DMS79 (cell line): ENCODE data around the gene PPFIBP2.
"Not testable (repeated sequence)": the region's sequence is repeated elsewhere in the genome, so short reads cannot be mapped to it uniquely, and the experiment has no call there.

Experiments used
- DNase-seq: peaks from one replicate; lab custom pipeline; 2025; lab: John Stamatoyannopoulos, UW

The PPFIBP2 gene

DNA sequence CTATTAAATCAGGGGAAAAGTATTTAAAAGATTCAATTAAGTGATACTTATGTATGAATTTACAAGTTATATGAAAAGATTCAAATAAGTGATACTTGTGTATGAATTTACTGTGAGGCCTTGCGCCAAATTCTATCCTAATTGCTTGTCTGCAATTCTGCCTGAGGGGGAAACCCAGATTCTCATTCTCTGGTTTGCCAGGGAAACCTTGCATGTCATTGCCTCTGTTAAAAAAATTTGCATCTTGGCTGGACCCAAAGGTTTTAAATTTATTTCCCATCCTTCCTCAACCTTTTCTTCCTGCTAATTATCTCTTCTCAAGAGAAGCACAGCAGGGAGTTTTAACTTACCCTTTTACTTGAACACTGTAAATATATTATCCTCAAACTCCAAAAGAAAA, 14.7 kb upstream of the PPFIBP2 start:
- DNase-seq = peak; percentile 29

DNA sequence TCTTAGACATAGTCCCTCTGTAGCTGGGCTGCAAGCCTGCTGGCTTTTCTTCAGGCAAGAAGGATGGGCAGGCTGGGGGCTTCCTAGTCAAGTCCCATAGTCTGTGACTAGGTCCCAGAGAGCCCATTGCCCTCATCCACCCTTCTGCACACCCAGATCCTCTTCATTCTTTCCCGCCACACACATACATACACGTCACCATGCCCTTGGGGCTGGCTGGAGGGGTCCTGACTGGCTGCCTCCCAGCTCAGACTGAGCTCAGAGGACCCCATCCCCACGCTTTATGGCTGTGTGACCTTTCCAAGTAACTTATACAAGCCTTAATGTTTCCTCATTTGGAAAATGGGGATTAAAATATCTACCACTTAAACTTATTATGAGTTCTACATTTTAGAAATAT, 13.5 kb upstream of the PPFIBP2 start:
- no peak for DNase-seq

DNA sequence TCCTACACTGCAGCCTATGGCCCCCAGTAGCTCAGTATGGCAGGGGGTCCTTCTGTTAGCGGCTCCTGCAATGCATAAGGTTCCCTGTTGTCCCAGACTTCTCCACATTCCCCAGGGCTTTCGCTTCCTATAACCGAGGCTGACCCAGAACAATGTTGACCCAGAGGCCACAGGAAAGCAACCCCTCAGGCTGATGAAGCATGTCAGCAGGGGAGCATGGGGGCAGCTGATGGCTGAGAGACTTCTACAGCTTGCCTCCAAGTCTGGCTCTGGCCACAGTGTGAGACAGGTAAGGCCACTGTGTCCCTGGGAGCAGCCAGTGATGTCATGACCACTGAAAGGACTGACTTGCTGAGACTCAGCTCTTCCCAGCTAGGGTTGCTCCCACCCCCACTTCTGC, 12.5 kb upstream of the PPFIBP2 start:
- DNase-seq = no peak

DNA sequence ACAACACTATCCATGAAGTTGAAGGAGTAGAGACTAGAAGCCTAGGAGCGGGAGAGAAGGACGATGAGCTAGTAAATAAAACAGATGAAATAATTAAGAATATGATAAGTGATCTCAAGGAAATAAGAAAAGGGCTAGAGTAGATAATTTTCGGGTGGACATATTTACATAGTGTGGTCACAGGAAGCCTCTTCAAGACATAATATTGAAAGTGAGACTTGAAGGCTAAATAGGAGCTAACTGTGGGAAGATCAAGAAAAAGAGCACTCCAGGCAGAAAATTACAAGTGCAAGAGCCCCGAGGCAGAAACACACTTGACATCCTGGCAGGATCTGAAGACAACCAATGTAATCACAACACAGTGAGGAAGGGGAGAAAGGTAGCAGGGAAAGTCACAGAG, 11.9 kb upstream of the PPFIBP2 start:
- DNase-seq = peak; percentile 28

DNA sequence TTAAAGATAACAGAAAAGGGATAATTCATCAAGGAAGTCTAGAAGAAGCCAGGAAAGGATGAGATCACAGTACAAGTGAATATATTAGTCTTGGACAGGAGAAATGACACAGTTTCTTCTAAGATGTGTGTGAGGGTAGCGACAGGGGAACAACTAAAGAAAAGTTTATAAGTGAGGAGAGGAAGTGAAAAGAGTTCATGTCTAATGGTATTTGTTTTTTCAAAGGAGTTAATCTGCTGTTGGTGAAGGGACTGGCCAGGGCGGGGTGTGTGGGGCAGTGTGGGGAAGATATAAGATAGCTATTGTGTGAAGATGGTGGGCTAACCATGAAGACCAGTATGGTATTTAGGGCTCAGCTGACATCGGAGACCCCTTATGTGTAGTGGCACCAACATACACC, 7.6 kb upstream of the PPFIBP2 start:
- no peak for DNase-seq

DNA sequence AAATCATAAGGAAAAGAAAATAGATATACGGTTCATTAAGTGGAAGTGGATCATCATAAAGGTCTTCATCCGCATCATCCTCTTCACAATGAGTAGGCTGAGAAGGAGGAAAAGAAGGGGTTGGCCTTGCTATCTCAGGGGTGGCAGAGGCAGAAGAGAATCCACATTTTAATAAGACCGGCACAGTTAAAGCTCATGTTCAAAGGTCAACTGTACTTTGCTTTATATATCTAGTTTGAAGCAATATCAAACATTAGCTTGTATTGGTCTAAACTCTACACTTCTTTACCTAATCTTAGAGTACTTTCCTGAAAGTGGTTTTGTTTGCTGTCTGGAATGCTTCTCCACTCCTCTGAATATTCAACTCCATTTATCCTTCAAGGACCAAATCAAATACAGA, 5.7 kb upstream of the PPFIBP2 start:
- DNase-seq = no peak

DNA sequence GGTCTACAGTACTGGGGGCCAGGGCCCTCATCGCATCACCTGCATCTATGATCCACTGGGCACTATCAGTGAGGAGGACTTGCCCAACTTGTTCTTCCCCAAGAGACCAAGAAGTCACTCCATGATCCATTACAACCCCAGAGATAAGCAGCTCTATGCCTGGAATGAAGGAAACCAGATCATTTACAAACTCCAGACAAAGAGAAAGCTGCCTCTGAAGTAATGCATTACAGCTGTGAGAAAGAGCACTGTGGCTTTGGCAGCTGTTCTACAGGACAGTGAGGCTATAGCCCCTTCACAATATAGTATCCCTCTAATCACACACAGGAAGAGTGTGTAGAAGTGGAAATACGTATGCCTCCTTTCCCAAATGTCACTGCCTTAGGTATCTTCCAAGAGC, 3.8 kb upstream of the PPFIBP2 start:
- no peak for DNase-seq

DNA sequence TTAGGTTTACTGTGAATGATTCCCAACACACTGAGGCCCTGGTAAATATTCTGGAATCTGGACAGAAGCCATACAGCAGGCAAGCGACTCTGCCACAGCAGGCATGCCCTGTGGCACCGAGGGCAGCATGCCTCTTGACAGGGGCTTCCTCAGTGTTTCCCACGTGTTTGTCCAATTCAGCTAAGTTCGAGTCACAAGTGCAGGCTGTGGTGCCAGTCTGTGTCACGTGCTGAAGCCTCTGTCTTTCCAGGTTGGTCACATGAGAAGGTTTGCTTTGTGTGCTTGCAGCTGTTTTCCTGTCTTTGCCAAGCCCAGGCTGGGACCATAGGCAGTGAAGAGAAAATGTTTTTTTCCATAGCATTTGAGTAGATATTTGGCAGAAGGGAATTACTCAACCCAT, 2.4 kb upstream of the PPFIBP2 start:
- DNase-seq = peak; percentile 14

DNA sequence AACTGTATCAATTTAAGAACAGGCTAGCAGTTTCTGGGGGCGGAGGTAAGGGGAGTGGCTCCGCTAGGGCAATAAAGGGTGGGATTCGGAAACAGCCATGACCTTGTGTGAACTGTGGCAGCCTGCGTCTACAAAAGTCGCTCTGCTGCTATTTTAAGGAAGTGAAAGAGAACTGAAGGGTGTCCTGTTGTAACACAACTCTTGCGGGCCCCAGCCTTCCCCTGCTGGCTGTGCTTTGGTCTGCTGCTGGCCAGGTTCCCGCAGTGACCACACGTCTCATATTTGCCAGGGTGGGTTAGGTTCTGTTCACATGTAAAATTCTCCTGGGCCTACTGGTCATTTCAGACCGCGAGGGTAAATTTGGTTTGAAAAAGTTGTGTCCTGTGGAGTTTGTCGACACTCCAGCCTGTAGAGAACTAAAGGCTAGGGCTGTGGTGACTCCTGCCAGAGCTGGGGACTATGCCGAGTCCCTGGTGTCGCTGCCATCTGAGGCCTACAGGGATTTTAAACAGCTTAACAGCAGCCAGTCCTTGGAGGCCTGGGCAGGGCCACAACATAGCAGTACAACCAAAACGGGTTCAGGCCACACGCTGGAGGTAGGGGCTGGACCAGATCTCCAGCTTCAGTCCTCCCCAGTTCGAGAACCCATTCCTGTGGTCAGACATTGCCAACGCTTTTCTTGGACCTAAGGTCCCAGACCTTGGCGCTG, 1.1 kb upstream of the PPFIBP2 start:
- DNase-seq = no peak

DNA sequence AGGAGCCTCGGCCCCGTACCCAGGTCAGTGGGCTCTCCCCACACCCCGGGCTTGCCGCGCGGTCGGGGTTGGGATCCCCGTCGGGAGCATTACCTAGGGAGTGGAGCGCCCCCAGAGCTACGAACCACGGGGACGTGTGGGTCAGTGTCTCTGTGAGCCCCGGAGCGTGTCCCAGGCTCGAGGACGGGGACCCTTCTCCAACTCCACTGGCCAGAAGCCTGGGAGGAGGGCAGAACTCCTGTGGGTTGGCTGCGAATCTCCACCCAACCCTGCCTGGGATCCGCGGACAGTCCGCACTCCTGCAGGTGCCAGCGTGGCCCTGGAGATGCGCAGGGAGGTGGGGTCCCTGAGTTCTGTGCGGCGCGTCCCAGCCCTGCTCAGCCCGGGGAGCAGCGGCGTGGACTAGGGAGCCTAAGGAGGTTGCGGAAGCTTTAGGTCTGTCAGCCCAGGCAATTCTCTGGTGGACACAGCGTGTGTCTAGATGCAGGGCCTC, 346 bp downstream of the PPFIBP2 start:
- DNase-seq = no peak

DNA sequence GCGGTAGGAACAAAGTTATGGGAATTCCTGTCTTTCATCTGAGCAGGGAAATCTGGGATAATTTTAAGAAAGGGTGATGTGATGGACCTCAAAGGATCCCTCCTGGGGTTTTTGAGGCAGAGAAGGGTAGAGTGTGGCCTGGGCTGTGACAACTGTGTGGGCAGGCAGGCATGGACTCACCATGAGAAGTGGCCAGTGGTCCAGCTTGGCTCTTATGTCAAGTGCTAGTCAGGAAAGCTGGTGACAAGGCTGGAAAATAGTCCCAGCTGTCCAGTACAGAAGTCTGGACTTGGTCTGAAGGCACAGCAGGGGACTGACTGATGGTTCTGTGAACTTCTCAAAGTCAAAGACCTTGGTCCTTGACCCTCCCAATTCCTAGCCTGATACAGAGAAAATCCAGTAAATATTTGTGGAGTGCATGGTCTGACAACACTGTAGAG, 1.7 kb downstream of the PPFIBP2 start:
- no peak for DNase-seq

DNA sequence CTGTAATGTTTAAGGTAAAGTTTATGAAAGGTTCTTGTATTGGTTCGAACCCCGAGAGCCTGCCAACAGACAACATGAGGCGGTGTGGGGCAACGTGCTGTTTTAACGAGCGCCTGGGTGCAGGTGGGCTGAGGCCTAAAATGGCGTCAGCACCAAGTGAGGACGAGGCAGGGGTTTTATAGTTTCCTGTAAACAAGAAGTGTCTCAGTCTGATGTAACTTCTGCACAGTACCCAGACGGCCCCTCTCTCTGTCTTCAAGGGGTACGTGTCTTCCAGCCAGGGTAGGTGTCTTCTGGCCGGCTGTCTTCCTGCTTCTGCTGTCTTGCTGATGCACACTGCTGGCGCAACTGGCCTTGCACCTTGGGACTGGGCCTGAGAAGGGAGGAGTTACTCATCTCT, 2.7 kb downstream of the PPFIBP2 start:
- no peak for DNase-seq

DNA sequence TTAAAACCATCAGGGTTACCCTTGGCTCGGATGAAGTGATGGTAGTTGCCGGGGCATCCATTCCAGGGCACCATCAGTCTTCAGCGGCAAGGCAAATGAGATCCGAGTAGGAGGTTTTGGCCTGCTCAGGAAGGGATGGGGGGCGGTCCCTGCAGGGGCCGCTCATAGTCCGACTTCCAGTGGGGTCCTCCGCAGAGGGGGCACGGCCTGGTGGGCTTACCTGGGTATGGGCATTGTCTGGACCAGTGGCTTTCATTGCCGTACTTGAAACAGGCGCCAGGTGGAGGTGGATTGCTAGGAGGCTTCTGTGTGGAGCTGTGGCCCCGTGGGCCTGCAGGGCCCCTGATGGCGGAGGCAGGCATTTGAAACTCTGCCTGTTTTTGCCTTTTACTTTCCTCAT, 3.9 kb downstream of the PPFIBP2 start:
- not testable (repeated sequence) for DNase-seq

DNA sequence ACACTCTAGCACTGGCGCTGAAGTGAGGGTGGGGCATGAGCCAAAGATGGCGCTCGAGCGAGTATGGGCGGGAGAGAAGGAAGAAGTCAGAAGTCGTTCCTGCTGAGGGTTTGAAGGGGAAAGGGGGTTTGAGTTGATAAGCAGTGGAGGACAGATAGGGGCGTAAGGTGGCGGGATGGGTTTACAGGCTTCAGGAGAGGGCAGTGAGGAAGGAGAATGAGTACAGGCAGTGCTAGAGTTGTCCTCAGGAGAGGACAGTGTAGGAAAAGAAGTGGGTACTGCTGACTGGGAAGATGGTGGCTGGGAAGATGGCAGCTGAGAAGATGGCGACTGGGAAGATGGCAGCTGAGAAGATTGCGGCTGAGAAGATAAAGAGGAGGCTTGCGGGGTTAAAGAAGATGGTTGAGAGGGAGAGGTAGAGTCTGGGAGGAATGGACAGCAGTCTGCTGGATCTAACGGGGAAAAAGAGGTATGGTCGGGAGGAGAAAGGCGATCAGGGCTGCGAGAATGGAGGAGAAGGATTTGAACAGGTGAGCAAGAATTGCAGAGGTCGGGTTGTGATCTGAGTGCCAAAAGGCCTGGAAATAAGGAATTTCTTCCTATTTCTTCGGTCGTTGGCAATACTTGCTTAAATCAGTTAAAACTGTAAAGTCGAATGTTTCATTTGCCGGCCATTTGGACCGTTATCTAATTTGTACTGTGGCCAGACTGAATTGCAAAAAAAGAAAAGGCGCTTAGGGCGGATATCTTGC, 5.2 kb downstream of the PPFIBP2 start:
- no peak for DNase-seq

DNA sequence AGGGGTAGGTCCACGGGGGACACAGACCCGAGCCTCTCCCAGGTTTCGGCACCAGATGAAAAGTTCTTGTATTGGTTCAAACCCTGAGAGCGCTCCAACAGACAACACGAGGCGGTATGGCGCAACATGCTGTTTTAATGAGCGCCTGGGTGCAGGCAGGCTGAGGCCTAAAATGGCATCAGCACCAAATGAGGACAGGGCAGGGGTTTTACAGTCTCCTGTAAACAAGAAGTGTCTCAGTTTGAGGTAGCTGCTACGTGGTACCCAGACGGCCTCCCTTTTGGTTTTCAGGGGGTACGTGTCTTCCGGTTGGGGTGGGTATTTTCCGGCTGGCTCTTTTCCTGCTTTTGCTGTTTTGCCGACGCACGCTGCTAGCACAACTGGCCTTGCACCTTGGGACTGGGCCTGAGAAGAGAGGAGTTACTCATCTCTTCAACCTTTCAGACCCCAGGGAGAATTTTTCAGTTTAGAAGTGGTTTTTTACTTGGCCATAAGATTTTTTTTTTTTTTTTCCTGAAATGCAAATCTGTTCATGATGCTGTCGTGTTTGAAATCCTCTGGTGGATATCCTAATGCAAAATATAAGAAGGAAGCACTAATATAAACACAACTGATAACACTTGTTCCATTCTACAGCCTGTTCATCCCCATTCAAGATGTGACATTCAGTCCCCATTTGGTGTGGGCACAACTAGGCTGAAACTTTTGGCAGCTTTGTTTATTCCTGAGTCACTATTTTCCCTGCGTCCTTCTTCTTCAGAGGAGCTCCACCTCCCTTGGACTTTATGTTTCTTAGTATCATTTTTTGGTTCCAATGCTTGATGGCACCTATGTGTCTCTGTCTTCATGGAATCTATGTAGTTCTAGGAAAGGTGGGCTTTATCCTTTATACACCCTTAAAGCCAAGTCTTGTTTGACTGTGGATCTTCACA, 6.5 kb downstream of the PPFIBP2 start:
- DNase-seq = no peak

DNA sequence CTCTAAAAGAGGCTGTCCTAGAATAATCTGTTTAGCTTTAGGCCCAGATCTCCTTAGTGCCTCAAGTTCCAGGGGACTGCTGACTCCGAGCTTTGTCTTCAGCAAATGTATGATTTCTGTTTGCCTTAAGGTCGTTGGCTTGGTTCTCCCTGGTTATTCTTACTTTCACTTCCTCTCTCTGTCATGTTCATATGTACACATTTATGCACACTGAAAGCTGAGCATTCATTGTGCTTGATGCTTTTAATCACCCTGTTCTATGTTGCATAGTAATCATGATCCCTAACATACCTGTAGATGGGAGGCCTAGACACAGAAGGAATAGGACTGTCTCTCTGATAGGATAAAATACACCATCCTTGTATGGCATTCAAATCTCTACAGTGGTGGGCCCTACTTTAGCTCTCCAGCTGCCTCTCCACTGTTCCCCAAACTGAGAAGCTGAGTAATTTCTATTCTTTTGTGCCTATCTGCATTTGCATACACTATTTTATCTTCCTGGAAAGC, 7.2 kb downstream of the PPFIBP2 start:
- DNase-seq = no peak

DNA sequence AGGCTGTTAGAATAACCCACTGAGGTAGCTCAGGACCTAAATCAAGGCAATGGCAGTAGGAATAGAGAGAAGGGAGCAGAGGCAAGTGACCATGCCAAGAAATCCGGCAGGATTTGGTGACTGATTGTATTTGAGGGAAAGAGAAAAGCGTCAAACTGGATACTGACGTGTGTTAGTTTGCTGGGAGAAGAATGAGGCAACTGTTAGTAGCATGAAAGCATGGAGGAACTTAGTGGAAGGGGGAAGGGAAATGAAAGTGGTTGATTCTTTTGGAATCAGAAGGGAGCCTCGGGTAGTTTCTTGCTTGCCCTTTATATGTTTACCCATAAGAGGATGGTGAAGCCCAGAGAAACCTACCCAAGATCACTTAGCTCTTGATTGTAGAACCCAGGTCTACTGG, 8.3 kb downstream of the PPFIBP2 start:
- no peak for DNase-seq

DNA sequence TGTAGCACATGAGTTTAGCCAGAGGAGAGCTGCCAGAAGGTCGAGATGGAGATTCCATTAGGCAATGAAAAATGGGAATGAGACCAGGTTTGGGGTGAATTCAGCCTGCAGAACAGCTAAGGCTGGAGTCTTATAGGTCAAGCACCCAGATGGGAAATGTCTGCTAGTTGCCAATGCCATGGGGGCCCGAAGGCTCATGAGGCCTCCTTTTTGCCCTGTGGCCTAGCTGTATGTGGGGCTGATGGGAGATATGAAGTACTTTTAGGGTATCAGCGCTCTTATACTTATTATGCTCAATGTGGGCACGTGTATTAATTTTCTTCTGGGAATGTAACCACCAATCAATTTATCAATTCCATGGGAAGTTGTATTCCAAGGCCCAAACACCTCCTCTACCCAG, 8.7 kb downstream of the PPFIBP2 start:
- DNase-seq = no peak

DNA sequence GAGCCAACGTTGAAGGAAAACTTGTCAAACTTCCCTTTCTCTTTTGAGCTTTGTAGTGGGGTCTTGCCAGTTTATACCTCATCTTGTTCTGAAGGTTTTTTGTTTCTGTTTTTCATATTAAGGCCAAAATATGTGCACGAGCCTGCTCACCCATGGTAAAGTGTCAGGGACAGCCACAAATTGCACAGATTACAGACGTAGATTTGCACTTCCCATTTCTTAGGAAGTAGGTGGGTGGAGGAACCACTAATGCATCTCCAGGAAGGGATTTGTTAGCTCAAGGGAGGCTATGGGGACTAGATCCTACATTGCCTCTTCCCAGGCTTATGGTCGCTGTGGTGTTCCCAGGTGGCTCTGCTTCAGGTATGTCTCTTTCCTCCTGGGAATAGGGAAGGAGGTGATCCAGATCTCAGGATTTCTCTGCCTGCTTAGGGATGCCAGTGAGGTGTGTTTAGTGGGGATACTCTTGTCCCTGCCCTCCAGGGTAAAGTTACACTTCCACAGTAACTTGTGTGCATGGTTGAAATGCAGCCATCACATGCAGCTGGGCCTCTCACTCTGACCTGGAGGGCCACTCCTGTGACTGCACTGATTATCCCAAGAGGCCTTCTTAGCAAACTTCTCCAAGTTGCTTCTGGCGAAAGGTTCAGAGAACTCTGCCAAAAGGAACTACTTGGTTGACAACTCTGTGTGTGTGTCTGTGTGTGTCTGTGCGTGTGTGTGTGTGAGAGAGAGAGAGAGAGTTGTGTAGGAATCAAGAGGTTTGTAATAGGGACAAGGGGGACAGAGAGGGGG, 9.8 kb downstream of the PPFIBP2 start:
- no peak for DNase-seq

DNA sequence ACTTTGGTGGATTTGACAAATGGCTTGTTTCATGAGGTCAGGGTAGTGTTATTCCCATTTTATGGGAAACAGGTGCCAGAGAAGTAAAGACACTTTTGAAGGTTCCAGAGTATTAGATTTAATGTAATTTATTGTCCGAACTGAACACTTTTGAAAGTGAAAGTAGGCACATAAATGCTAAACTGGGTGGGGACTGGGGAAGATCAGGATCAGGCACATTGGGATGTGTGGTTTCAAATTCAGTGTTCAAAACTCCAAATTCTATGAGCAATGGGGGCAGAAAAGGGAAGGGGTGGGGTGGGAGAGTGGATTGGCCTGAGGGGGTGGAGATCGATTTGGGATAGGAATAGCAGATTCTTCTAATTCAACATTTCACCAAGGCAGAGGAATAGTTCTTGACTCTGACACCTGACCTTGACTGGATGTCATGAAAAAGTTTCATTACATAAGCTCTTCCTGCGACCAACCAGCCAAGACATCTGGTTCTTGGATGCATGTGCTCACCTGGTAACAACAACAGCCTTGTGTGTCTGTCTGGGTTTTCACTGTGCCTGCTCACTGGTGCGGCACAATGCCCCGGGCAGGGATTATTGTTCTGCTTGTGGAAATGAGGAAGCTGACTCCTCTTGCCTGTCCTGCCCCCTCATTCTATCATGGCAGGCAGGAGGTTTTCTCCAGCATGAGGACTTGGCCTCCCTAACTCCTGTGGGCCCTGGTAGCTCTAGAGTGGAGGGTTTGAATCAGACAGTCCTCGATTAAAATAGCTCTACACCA, 10.8 kb downstream of the PPFIBP2 start:
- DNase-seq = no peak

DNA sequence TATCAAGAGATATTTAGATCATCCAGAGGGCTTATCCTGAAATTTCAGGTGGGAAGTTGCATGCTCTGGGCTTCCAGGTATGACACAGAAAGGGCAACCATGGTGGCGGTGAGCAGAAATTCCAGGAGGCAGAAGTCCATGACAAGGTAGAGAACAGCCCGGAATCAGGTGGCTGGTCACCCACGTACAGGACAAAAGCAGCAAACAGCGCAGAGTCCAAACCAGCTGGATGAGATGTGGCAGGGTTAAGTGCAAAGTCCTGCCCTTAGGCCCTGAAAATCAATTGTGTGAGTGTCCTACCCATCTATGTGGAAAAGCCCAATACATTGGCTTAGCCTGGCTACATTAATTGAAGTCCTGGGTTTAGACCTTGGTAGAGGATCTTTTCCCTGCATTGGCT, 11.6 kb downstream of the PPFIBP2 start:
- no peak for DNase-seq
